Hepatocyte (in vitro differentiated cells): ENCODE data around the gene ERG. TPM values are rescaled to one million over a fixed set of nuclear protein-coding genes. Genes with fewer than 3 reads are reported as not detected.

Experiments used
- DNase-seq: peaks from one replicate; pipeline ENCODE4 v3.0.0-alpha.2; 2016; ENCODE audit warnings: low spot score
- H2AFZ ChIP-seq: fragments of 200-600 bp; sonication (generic); 2 replicates; pipeline ENCODE4 v1.6.0; 2016; ENCODE audit warnings: antibody characterized with exemption, mild to moderate bottlenecking
- H3K27ac ChIP-seq: fragments of 200-600 bp; sonication (generic); 2 replicates; pipeline ENCODE4 v1.5.1; 2016; ENCODE audit warnings: mild to moderate bottlenecking
- H3K27me3 ChIP-seq: fragments of 200-600 bp; sonication (generic); 2 replicates; pipeline ENCODE4 v1.6.1; 2016
- H3K36me3 ChIP-seq: fragments of 200-600 bp; sonication (generic); replicated peaks from 2 replicates; pipeline ENCODE4 v1.5.1; 2016; ENCODE audit warnings: low read depth; ENCODE audit not compliant: insufficient read depth
- H3K4me1 ChIP-seq: fragments of 200-600 bp; sonication (generic); 2 replicates; pipeline ENCODE4 v1.5.1; 2016; ENCODE audit warnings: mild to moderate bottlenecking, moderate library complexity; ENCODE audit not compliant: insufficient read depth
- H3K4me2 ChIP-seq: fragments of 200-600 bp; sonication (generic); 2 replicates; pipeline ENCODE4 v1.6.0; 2016
- H3K4me3 ChIP-seq: fragments of 200-600 bp; sonication (generic); 2 replicates; pipeline ENCODE4 v1.5.1; 2016; ENCODE audit warnings: mild to moderate bottlenecking
- H3K79me2 ChIP-seq: fragments of 200-600 bp; sonication (generic); 2 replicates; pipeline ENCODE4 v1.6.0; 2017; ENCODE audit warnings: mild to moderate bottlenecking
- H3K9me2 ChIP-seq: fragments of 200-600 bp; sonication (generic); replicated peaks from 2 replicates; pipeline ENCODE4 v1.6.0; 2017; ENCODE audit warnings: mild to moderate bottlenecking; ENCODE audit not compliant: insufficient read depth
- H3K9me3 ChIP-seq: fragments of 200-600 bp; sonication (generic); 2 replicates; pipeline ENCODE4 v1.5.1; 2016; ENCODE audit warnings: low read depth, mild to moderate bottlenecking
- H4K20me1 ChIP-seq: fragments of 200-600 bp; sonication (generic); 2 replicates; pipeline ENCODE4 v1.6.0; 2016; ENCODE audit warnings: mild to moderate bottlenecking; ENCODE audit not compliant: insufficient read depth, poor library complexity, severe bottlenecking
- EZH2 ChIP-seq: fragments of 200-600 bp; sonication (generic); IDR thresholded peaks from 2 replicates; pipeline ENCODE4 v1.6.1; 2016; ENCODE audit warnings: antibody characterized with exemption, mild to moderate bottlenecking, borderline replicate concordance
- EZH2phosphoT487 ChIP-seq: fragments of 200-600 bp; sonication (generic); IDR thresholded peaks from one replicate; pipeline ENCODE4 v1.6.1; 2018; ENCODE audit warnings: antibody characterized with exemption, mild to moderate bottlenecking, low read depth, moderate library complexity; ENCODE audit not compliant: unreplicated experiment, severe bottlenecking
- WGBS: methylation state at CpG from one replicate; pipeline ENCODE4 v1.1.6; 2016; ENCODE audit warnings: low lambda C conversion rate; ENCODE audit errors: missing lambda C conversion rate; 5-methylcytosine and 5-hydroxymethylcytosine counted together
- polyA plus RNA-seq: library from polyadenylated mRNA; unstranded; fragments of >200 nt; fragmentation: Nextera tagmentation; extraction: Ambion mirVana; gene quantifications from 2 replicates; pipeline ENCODE4 v1.2.1, GENCODE V29; 2016
- total RNA-seq: library from RNA; depleted of rRNA; stranded (reverse); fragments of >200 nt; gene quantifications from 2 replicates; pipeline ENCODE4 v1.2.3, GENCODE V29; 2014
- TF ChIP-seq, protein P1 (sequence below): fragments of 200-600 bp; sonication (generic); IDR thresholded peaks from 2 replicates; pipeline ENCODE4 v1.5.1; 2016; ENCODE audit warnings: antibody characterized with exemption, mild to moderate bottlenecking; ENCODE audit not compliant: poor library complexity

Gene ERG
- total and polyA plus RNA-seq, 2 experiments from 2014 or later = 2.5 to 5.1 TPM

DNA sequence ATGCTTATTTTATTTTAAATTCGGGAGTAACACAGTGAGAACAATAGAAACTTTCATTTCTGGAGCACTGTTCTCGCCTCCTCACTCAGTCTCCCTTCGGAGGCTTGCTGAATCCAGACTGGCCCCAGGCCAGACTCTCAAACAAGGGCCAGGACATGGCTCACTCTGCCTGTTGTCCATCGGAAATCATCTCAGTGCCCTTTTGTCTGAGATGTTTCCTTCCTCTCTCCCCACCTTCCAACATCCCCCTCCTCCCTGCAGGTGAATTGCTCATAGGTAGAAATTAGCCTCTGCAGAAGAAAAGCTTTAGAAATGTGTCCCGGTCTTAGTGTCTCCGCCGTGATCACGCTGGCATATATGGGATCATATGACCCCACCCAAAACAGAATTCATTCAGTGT, 55.2 kb downstream of the ERG start:
- DNase-seq = no peak

DNA sequence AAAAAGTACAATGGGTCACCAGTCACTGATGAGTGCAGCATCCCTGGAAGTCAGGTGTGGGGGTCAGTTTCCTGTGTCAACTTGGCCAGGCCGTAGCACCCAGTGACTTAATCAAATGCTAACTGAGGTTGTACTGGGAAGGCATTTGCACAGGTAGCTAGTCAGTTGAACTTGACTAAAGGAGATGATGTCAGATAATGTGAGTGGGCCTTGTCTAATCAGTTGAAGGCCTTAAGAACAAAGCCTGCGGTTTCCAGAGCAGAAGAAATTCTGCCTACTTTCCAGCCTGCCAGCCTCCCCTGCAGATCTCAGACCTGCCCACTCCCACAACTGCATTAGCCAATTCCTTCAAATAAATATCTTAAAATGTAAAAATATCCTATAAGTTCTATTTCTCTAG, 57.1 kb downstream of the ERG start:
- peaks cover 5% of the 10 kb centered on the region for H3K4me1 ChIP-seq
- TF ChIP-seq EZH2 (no peak), EZH2phosphoT487 (no peak)
- TF ChIP-seq, protein P1, sequence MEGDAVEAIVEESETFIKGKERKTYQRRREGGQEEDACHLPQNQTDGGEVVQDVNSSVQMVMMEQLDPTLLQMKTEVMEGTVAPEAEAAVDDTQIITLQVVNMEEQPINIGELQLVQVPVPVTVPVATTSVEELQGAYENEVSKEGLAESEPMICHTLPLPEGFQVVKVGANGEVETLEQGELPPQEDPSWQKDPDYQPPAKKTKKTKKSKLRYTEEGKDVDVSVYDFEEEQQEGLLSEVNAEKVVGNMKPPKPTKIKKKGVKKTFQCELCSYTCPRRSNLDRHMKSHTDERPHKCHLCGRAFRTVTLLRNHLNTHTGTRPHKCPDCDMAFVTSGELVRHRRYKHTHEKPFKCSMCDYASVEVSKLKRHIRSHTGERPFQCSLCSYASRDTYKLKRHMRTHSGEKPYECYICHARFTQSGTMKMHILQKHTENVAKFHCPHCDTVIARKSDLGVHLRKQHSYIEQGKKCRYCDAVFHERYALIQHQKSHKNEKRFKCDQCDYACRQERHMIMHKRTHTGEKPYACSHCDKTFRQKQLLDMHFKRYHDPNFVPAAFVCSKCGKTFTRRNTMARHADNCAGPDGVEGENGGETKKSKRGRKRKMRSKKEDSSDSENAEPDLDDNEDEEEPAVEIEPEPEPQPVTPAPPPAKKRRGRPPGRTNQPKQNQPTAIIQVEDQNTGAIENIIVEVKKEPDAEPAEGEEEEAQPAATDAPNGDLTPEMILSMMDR = no peak
- H3K27me3 ChIP-seq = no peaks in the 10 kb centered on the region
- no peaks in the 10 kb centered on the region for H3K79me2 ChIP-seq
- H3K27ac ChIP-seq = no peak overlapping the region
- H3K9me2 ChIP-seq = no peaks in the 10 kb centered on the region
- no peak for DNase-seq
- no peaks in the 10 kb centered on the region for H3K9me3 ChIP-seq
- WGBS = 89% methylated on average over 2 of the region's 2 CpGs
- H3K4me3 ChIP-seq = no peak overlapping the region
- no peaks in the 10 kb centered on the region for H3K36me3 ChIP-seq
- H3K4me2 ChIP-seq = no peak overlapping the region
- no peaks in the 10 kb centered on the region for H4K20me1 ChIP-seq
- no peak overlapping the region for H2AFZ ChIP-seq

More for the DNA sequence above, 55.2 kb downstream of the ERG start:
- Histone ChIP-seq H3K36me3 (no peaks in the 10 kb centered on the region), H4K20me1 (no peaks in the 10 kb centered on the region), H3K4me3 (no peak overlapping the region), H2AFZ (no peak overlapping the region), H3K27ac (no peak overlapping the region), H3K79me2 (no peaks in the 10 kb centered on the region), H3K4me2 (no peak overlapping the region), H3K9me2 (no peaks in the 10 kb centered on the region), H3K4me1 (peaks cover 5% of the 10 kb centered on the region), H3K9me3 (no peaks in the 10 kb centered on the region), H3K27me3 (no peaks in the 10 kb centered on the region)
- WGBS = 89% methylated on average over 8 of the region's 8 CpGs
- TF ChIP-seq EZH2phosphoT487 (no peak), EZH2 (no peak)
- TF ChIP-seq, protein P1 = no peak

DNA sequence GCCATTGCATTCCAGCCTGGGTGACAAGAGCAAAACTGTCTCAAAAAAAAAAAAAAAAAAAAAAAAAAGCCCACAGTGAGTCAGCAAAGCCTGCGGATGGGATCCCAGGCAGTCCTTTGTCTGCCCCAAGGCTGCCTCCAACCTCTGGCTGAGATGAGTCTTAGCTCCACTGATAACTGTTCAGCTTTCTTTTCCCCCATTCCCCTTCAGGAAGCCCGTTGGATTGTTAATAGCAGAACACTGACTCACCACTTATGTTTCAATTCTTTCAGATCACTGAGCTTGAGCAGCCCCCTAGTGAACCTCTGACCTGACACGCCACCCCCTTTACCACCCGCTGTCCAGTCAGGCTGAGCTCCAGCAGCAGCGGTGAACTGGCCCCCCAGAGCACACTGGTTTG, 57.5 kb downstream of the ERG start:
- Histone ChIP-seq H3K9me3 (no peaks in the 10 kb centered on the region), H3K36me3 (no peaks in the 10 kb centered on the region), H3K9me2 (no peaks in the 10 kb centered on the region), H3K27me3 (no peaks in the 10 kb centered on the region), H3K79me2 (no peaks in the 10 kb centered on the region), H3K4me3 (no peak overlapping the region), H3K4me1 (peaks cover 5% of the 10 kb centered on the region), H2AFZ (no peak overlapping the region), H4K20me1 (no peaks in the 10 kb centered on the region), H3K4me2 (no peak overlapping the region), H3K27ac (no peak overlapping the region)
- WGBS = 52% methylated on average over 5 of the region's 5 CpGs
- peak; percentile 42 for DNase-seq
- TF ChIP-seq EZH2 (no peak), EZH2phosphoT487 (no peak)
- TF ChIP-seq, protein P1 = no peak

DNA sequence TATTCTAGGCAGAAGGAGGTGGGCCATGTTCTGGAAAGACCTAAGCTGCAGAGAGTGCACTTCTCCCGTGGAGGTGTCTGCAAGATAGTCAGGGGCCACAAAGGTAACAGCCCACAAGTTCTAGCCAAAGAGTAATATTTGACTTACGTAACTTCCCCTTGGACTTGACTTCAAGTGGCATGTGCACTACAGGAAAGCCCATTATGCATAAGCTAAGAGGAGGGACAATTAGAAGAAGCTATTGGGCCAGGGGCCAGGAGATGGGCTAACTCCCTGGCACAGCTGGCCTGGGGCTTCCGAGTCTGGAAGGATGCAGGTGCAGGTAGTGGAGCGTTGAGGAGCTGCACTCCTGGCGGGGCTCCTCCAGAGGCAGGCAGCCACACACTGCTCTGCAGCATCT, 58.3 kb downstream of the ERG start:
- Histone ChIP-seq H3K27ac (no peak overlapping the region), H3K4me1 (peaks cover 5% of the 10 kb centered on the region), H3K9me2 (no peaks in the 10 kb centered on the region), H3K36me3 (no peaks in the 10 kb centered on the region), H4K20me1 (no peaks in the 10 kb centered on the region), H3K4me2 (no peak overlapping the region), H3K4me3 (no peak overlapping the region), H3K79me2 (no peaks in the 10 kb centered on the region), H3K9me3 (no peaks in the 10 kb centered on the region), H2AFZ (no peak overlapping the region), H3K27me3 (no peaks in the 10 kb centered on the region)
- 89% methylated on average over 5 of the region's 5 CpGs for WGBS
- DNase-seq = no peak
- TF ChIP-seq, protein P1 = no peak
- TF ChIP-seq EZH2phosphoT487 (no peak), EZH2 (no peak)
